Cerebellar nuclear complex (tissue), 1 donor: Measurements from ENCODE around the gene GJB2.

Experiments used
- DNase-seq, 2 experiments: peaks; one replicate each; lab custom pipeline; 2025; lab: John Stamatoyannopoulos, UW

GJB2 gene

GRCh38 chr13:20192836-20193161 lies at the start of gene GJB2:
TSS of gene GJB2 (minus strand) at chr13:20192938. CDS start at chr13:20189581, 3,357 bp downstream.
- DNase-seq = no peak

DNA sequence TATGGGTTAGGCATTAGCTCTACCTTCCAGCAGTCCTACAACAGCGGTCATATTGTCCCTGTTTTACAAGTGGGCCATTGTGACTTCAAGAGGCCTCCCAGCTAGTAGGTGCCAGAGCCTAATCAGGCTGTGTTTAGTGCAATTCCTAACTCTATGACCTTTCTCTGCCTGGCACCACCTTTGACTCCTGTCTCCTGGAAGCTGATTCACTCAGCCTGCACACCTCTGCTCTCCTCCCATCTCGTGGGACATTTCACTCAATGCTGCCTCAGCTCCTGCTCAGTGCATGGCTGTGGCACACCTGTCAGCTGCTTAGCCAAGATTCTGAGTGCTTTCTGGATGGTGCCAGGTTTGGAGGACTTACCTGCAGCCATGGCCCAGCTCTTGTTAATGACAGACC lies 48.9 kb upstream of the GJB2 start:
- no peak for DNase-seq

DNA sequence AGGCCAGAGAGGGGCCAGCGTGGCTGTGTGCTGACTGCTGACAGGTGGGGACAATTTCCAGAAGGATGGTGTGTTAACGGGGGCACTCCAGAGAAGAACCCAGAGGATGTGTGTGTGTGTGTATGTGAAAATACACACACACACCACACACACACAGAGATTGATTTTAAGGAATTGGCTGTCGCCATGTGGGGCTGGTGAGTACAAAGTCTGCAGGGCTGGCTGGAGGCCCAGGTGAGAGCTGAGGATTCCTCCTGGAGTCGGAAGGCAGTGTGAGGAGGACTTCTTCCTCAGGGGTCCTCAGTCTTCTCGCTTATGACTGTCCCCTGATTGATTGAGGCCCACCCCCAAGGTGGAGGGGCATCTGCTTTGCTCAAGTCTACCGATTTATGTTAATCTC lies 47.0 kb upstream of the GJB2 start:
- DNase-seq = no peak

GRCh38 chr13:20232556-20233277 lies 40.0 kb upstream of the GJB2 start:
- no peak for DNase-seq

GRCh38 chr13:20231839-20232555 lies 39.3 kb upstream of the GJB2 start, which contains the start of gene GJB6:
TSS of gene GJB6 (minus strand) at chr13:20232319. CDS start at chr13:20223480, 8,839 bp downstream.
- DNase-seq = no peak

DNA sequence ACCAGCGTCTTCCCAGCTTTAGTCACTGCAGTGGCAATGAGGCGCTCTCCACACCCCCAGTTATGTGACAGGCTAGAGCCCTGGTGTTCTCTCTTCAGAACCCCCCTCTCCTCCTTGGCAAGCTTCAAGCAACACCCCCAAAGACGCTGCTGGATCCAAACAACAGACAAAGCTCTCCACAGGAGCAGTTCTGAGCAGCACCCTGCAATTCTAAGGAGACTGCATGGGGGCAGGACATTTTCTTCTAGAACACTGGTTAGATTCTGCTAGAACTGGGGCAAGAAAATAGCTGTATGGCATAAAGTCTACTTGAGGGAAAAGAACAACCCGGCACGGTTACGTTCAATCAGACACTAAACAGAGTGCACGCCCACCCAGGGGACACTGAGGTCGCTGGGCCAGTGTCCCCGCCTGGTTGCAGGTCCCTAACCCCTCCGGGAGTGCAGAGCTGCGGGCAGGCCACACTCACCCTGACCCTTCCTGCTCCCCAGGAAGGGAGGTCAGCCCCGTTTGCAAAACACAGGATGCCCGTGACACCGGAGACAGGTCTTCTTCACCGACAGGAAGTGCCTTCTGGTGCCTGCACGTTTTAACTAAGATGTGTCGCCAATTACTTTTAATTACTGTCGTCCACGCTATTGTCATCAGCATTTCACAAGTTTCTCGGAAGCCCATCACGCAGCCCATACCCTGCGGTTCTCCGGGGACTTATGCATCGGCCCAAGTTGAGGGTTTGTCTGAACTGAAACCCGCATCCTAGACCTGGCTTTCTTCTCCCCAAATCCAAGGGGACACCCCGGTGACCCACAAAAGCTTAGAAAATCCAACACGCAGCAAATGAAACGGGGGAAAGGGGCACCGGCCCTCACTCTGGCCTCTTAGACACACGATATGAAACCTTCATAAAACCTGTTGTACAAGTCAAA lies 38.4 kb upstream of the GJB2 start:
- no peak for DNase-seq

GRCh38 chr13:20227730-20228129 lies 35.0 kb upstream of the GJB2 start:
- DNase-seq = no peak

- DNase-seq = no peak
Observed at GRCh38 chr13:20227288-20227687, 34.5 kb upstream of the GJB2 start.

DNA sequence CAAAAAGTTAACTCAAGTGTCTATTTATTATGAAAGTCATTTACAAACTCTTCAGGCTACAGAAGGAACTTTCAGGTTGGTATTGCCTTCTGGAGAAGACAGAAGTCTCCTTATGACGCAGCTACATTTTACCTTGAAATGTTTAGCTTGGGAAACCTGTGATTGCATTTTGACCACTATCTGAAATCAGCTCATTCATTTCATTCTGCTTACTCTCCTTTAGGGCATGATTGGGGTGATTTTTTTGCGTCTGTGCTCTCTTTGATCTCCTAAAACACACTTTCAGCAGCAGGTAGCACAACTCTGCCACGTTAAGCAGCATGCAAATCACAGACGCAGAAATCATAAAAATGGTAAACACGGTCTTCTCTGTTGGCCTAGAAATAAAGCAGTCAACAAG lies 29.8 kb upstream of the GJB2 start:
- no peak for DNase-seq

- DNase-seq = no peak
Observed at GRCh38 chr13:20221772-20222171, 29.0 kb upstream of the GJB2 start.

GRCh38 chr13:20219577-20219976 lies 26.8 kb upstream of the GJB2 start:
- DNase-seq = no peak

DNA sequence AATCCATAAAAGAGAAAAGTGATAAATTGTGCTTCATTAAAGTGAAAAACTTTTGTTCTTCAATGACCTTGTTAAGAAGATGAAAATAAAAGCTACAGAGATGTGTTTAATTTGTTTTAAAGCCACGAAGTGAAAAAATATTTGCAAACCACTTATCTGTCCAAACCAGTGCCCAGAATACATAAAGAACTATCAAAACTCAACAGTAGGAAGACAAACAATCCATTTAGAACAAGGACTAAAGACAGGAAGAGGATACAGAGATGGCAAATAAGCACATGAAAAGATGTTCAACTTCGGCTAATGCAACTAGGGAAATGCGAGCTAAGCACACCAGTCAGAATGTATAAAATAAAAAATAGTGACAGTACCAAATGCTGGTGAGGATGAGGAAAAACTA lies 24.4 kb upstream of the GJB2 start:
- DNase-seq = no peak

- DNase-seq = no peak
Observed at GRCh38 chr13:20209948-20210347, 17.2 kb upstream of the GJB2 start.

DNA sequence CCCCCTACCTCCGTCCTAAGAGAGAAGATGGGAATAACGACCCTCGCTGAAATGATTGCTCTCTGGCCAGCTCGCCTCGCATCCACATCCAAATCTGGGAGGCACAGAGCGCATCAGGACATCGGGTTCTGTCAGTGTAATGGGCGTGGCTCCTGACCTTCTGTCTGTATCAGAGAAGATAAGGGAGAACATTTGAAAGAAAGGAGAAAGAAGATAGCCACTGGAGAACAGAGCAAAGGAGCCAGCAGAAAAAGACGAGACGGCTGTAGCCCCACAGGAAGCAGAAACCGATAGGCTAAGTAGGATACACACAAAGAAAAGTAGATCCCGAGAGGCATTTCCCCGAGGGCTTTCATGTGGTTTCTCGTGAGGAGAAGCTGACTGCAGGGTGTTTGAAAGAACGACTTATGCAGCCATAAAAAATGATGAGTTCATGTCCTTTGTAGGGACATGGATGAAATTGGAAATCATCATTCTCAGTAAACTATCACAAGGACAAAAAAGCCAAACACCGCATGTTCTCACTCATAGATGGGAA lies 14.0 kb upstream of the GJB2 start:
- DNase-seq = no peak

DNA sequence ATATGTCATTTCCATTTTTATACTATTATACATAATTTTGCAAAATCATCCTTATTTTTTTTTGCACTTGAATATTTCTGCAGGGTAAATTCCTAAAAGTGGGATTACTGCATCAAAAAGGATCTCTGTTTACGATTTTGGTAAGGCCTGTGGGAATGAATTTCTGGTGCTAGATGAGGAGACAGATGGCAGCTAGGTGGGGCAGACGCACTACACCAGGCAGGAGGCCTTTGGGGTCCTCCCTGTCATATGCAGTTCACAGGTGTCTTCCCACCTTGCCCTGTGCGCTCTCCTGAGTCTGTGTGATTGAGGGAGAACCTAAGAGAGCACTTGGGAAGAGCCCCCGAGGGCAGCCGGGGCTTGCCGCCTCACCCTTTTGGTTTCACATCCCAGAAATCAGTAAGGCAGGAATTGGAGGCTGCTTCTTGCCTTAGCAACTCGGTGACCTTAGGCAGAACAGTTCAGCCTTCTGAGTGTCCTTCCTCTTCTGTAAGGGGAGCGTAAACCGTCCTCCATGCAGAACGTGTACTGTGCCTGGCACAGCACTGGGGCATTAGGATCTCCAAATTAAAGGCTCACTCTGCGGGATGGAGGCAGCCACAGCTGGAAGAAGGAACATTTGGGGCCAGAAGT lies 13.4 kb upstream of the GJB2 start:
- no peak for DNase-seq

- DNase-seq = no peak
Observed at GRCh38 chr13:20198781-20199180, 6.0 kb upstream of the GJB2 start.

GRCh38 chr13:20197361-20197834 lies 4.7 kb upstream of the GJB2 start:
- DNase-seq = no peak

- DNase-seq = no peak
Observed at GRCh38 chr13:20195801-20196200, 3.1 kb upstream of the GJB2 start.

DNA sequence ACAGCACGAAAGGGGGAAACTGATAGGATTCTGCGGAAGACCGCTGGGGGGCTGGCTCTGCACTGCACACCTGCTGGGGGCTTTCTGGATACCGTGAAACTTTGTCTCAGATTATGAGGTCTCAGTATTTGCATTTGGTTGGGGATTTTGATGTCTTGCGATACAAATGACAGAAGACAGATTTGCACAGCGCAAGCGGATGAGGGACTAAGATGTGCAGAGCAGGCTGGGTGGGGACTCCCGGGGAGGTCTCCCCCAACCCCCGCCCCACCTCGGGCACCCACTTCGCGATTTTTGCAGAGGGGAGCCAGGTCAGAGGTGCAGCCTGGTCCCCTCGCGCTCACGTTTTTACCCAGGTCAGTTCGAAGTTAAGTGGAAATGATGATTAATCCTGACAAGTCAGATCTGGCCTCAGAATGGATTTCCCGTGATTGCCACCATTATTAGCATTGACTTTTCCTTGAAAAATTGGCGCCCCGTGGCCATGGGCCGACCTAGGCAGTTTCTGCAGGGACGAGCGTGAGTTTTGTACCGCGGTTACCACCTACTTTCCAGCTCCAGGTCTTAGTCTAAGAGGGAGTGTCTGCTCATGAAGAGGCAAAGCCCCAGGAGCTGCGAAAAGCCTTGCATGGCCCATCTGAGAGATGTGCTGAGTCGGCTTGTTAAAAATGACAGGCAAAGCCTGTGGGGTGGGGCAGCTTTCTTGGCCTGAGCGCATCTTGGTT lies 1.3 kb upstream of the GJB2 start:
- DNase-seq = no peak

DNA sequence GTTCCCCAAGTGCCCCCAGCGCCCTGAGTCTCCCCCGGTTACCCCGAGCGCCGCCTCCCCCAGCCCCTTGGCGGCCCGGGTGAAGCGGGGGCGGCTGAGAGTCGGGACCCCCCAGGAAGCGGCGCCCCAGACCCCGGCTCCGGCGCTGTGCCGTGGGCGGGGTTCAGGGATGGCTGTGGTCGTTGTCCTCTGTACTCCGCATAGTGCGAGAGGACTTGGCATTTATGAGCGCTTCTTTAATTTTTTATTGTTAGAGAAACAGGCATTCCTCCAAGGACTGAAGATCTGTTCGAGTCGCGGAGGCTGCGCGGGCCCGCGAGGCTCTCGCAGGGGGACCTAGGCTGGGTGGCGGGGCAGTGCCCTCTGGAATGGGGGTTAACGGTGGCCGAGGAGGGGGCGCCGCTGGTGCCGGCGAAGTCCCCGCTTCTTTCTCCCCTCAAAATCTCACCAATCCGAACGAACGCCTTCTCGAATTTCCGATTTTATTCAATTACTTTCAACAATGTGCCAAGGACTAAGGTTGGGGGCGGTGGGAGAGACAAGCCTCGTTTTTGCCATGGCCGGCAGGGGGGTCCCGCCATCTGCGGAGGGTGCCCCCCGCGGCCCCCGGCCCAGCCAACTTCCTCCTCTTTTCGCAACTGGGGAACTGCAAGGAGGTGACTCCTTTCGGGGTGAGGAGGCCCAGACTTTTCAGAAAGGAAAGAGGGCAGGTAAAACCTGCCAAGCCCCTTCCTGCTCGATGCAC lies 596 bp upstream of the GJB2 start:
- DNase-seq = no peak
